Measurements from ENCODE around the gene RTCB.

RTCB gene

DNA sequence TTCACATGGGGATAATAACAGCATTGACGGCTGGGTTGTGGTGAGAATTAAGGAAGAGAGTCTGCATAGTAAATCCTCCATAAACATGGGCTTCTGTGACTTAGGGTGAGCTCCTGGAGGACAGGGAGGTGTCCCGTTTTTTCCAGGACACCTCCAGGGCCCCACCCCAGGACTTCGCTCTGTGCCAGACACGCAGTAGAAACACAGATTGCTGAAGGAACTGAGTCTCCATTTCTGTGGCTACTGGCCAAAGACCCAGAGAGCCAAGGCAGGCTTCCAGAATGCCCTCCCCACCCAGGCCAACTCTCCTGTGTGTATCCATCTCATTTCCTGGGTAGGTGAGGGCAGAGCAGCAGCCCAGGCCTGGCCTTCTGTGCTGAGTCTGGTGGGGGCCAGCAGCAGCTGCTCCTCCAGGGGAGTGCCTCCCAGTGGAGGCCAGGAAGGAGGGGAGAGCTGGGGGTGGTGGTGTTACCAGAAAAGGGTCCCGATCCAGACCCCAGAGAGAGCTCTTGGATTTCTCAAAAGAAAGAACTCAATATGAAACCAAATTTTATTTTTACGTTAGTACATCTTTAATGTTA is 63.9 kb downstream of the RTCB start:
- no peak for DNase-seq
- H3K36me3 ChIP-seq (ENCODE audit: control insufficient read depth, insufficient read depth, low read length) = no peaks in the 10 kb centered on the region
- no peaks in the 10 kb centered on the region for H3K27me3 ChIP-seq (replicated peaks; ENCODE audit: control insufficient read depth, insufficient read depth, low read length, poor library complexity, severe bottlenecking)
- H3K9me3 ChIP-seq (ENCODE audit: control insufficient read depth, low read length) = no peaks in the 10 kb centered on the region
- H3K27ac ChIP-seq (ENCODE audit: insufficient read depth, low read length, poor library complexity, severe bottlenecking) = no peak overlapping the region
- H3K4me3 ChIP-seq (ENCODE audit: insufficient read depth, low read depth, low read length, poor library complexity, severe bottlenecking) = no peak overlapping the region
- no peaks in the 10 kb centered on the region for H3K4me1 ChIP-seq (ENCODE audit: control insufficient read depth, insufficient read depth, low read length, poor library complexity, severe bottlenecking)

DNA sequence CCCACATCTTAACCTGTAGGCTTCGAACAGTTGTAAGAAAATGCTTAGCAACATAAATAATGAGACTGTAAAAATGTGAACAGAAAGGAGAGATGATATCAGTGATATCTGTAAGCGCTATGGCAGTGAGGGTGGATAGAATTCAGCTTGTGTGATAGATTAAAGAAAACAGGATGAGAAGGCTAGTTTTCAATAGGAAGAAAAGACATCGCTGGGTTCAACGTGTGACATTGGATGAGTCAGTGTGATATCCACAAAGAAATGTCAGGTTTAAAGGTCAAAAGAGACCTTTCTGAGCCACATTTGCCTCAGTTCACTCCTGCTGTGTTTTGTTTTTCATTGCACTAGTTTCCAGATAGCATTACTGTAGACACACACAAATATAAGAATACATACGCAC is 68.1 kb downstream of the RTCB start:
- Histone ChIP-seq H3K9me3 (ENCODE audit: control insufficient read depth, low read length) (no peaks in the 10 kb centered on the region), H3K36me3 (ENCODE audit: control insufficient read depth, insufficient read depth, low read length) (no peaks in the 10 kb centered on the region), H3K27ac (ENCODE audit: insufficient read depth, low read length, poor library complexity, severe bottlenecking) (no peak overlapping the region), H3K4me3 (ENCODE audit: insufficient read depth, low read depth, low read length, poor library complexity, severe bottlenecking) (no peak overlapping the region), H3K4me1 (ENCODE audit: control insufficient read depth, insufficient read depth, low read length, poor library complexity, severe bottlenecking) (no peaks in the 10 kb centered on the region), H3K27me3 (replicated peaks; ENCODE audit: control insufficient read depth, insufficient read depth, low read length, poor library complexity, severe bottlenecking) (no peaks in the 10 kb centered on the region)
- no peak for DNase-seq

GRCh38 chr22:32342977-32343376 is 69.1 kb downstream of the RTCB start:
- Histone ChIP-seq H3K9me3 (ENCODE audit: control insufficient read depth, low read length) (no peaks in the 10 kb centered on the region), H3K27me3 (replicated peaks; ENCODE audit: control insufficient read depth, insufficient read depth, low read length, poor library complexity, severe bottlenecking) (no peaks in the 10 kb centered on the region), H3K4me3 (ENCODE audit: insufficient read depth, low read depth, low read length, poor library complexity, severe bottlenecking) (no peak overlapping the region), H3K27ac (ENCODE audit: insufficient read depth, low read length, poor library complexity, severe bottlenecking) (no peak overlapping the region), H3K4me1 (ENCODE audit: control insufficient read depth, insufficient read depth, low read length, poor library complexity, severe bottlenecking) (no peaks in the 10 kb centered on the region), H3K36me3 (ENCODE audit: control insufficient read depth, insufficient read depth, low read length) (no peaks in the 10 kb centered on the region)
- no peak for DNase-seq

- H3K36me3 ChIP-seq (ENCODE audit: control insufficient read depth, insufficient read depth, low read length) = no peaks in the 10 kb centered on the region
- no peak overlapping the region for H3K4me3 ChIP-seq (ENCODE audit: insufficient read depth, low read depth, low read length, poor library complexity, severe bottlenecking)
- DNase-seq = no peak
- no peak overlapping the region for H3K27ac ChIP-seq (ENCODE audit: insufficient read depth, low read length, poor library complexity, severe bottlenecking)
- no peaks in the 10 kb centered on the region for H3K9me3 ChIP-seq (ENCODE audit: control insufficient read depth, low read length)
- H3K27me3 ChIP-seq (replicated peaks; ENCODE audit: control insufficient read depth, insufficient read depth, low read length, poor library complexity, severe bottlenecking) = no peaks in the 10 kb centered on the region
- no peaks in the 10 kb centered on the region for H3K4me1 ChIP-seq (ENCODE audit: control insufficient read depth, insufficient read depth, low read length, poor library complexity, severe bottlenecking)
Observed at GRCh38 chr22:32341122-32341740, 70.8 kb downstream of the RTCB start.

DNA sequence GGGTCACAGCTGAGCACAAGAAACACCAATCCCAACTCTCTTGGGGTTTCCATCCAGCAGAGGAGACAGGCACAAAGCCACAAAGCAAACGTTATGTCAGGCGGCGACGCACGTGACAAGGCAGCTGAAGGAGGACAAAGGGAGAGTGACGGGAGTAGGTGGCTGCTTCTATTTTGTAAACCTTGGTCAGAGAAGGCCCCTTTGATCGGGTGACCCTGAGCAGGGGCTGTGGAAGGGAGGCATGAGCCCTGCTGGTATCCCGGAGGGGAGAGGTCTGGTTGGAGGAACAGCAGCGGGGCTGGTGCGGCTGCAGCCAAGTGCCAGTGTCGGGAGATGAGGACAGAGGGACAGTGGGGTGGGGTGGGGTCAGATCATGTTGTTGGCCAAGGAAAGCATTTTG is 71.6 kb downstream of the RTCB start:
- no peaks in the 10 kb centered on the region for H3K27me3 ChIP-seq (replicated peaks; ENCODE audit: control insufficient read depth, insufficient read depth, low read length, poor library complexity, severe bottlenecking)
- H3K4me1 ChIP-seq (ENCODE audit: control insufficient read depth, insufficient read depth, low read length, poor library complexity, severe bottlenecking) = no peaks in the 10 kb centered on the region
- H3K9me3 ChIP-seq (ENCODE audit: control insufficient read depth, low read length) = no peaks in the 10 kb centered on the region
- no peak for DNase-seq
- H3K27ac ChIP-seq (ENCODE audit: insufficient read depth, low read length, poor library complexity, severe bottlenecking) = no peak overlapping the region
- no peak overlapping the region for H3K4me3 ChIP-seq (ENCODE audit: insufficient read depth, low read depth, low read length, poor library complexity, severe bottlenecking)
- H3K36me3 ChIP-seq (ENCODE audit: control insufficient read depth, insufficient read depth, low read length) = no peaks in the 10 kb centered on the region

- no peaks in the 10 kb centered on the region for H3K27me3 ChIP-seq (replicated peaks; ENCODE audit: control insufficient read depth, insufficient read depth, low read length, poor library complexity, severe bottlenecking)
- no peak overlapping the region for H3K27ac ChIP-seq (ENCODE audit: insufficient read depth, low read length, poor library complexity, severe bottlenecking)
Observed at GRCh38 chr22:32339190-32340012, 72.6 kb downstream of the RTCB start.

DNA sequence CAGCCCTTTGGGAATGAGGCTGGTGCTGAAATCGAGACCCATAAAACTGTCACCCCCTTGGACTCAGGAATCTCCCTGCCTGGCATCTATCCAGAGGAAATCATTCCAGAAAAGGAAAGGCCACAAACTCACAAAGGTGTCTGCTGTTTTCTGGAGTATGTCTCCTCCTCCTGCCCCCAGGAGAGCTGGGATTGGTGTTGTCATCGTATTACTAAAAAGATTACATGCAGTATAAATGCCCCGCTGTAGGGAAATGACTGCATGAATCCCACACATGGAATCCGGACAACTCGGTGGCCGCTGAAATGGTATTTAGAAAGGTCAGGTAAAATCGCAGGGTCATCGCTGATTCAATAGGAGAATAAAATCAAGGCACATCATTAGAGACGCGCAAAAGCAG is 73.3 kb downstream of the RTCB start:
- Histone ChIP-seq H3K9me3 (ENCODE audit: control insufficient read depth, low read length) (no peaks in the 10 kb centered on the region), H3K27me3 (replicated peaks; ENCODE audit: control insufficient read depth, insufficient read depth, low read length, poor library complexity, severe bottlenecking) (no peaks in the 10 kb centered on the region), H3K4me1 (ENCODE audit: control insufficient read depth, insufficient read depth, low read length, poor library complexity, severe bottlenecking) (no peaks in the 10 kb centered on the region), H3K36me3 (ENCODE audit: control insufficient read depth, insufficient read depth, low read length) (no peaks in the 10 kb centered on the region), H3K27ac (ENCODE audit: insufficient read depth, low read length, poor library complexity, severe bottlenecking) (no peak overlapping the region), H3K4me3 (ENCODE audit: insufficient read depth, low read depth, low read length, poor library complexity, severe bottlenecking) (no peak overlapping the region)
- DNase-seq = no peak

More at GRCh38 chr22:32339190-32340012, 72.6 kb downstream of the RTCB start:
- no peaks in the 10 kb centered on the region for H3K36me3 ChIP-seq (ENCODE audit: control insufficient read depth, insufficient read depth, low read length)
- no peak overlapping the region for H3K4me3 ChIP-seq (ENCODE audit: insufficient read depth, low read depth, low read length, poor library complexity, severe bottlenecking)
- no peaks in the 10 kb centered on the region for H3K4me1 ChIP-seq (ENCODE audit: control insufficient read depth, insufficient read depth, low read length, poor library complexity, severe bottlenecking)
- H3K9me3 ChIP-seq (ENCODE audit: control insufficient read depth, low read length) = no peaks in the 10 kb centered on the region
- DNase-seq = no peak

Measured in effector memory CD4-positive, alpha-beta T cell (primary cell).